PC-3 (cell line): ENCODE measurements around the gene HMOX1.

Experiments
- CTCF ChIP-seq: fragments of 300-600 bp; sonication (generic); conservative IDR thresholded peaks from 2 replicates; pipeline ENCODE4 v1.5.1; 2017; ENCODE audit warnings: antibody characterized with exemption, low read depth, mild to moderate bottlenecking, low read length
- EZH2 ChIP-seq: fragments of 300-600 bp; sonication (generic); IDR thresholded peaks from one replicate; pipeline ENCODE4 v1.6.1; 2017; ENCODE audit warnings: antibody characterized with exemption, mild to moderate bottlenecking, low read length; ENCODE audit not compliant: unreplicated experiment
- EZH2phosphoT487 ChIP-seq: fragments of 300-600 bp; sonication (generic); IDR thresholded peaks from 2 replicates; pipeline ENCODE4 v1.6.1; 2018; ENCODE audit warnings: mild to moderate bottlenecking, antibody characterized with exemption, low read length, borderline replicate concordance

- no peak for TF ChIP-seq EZH2phosphoT487
- TF ChIP-seq CTCF, result no peak
- no peak for TF ChIP-seq EZH2
Measured at GRCh38 chr22:35400501-35400790, 19.6 kb downstream of the HMOX1 start.
